ENCODE data around the gene LEMD2.

LEMD2 gene

GRCh38 chr6:33794910-33795623, 6.1 kb upstream of the LEMD2 start:
- DNase-seq (ENCODE audit: low spot score): no peak

DNA sequence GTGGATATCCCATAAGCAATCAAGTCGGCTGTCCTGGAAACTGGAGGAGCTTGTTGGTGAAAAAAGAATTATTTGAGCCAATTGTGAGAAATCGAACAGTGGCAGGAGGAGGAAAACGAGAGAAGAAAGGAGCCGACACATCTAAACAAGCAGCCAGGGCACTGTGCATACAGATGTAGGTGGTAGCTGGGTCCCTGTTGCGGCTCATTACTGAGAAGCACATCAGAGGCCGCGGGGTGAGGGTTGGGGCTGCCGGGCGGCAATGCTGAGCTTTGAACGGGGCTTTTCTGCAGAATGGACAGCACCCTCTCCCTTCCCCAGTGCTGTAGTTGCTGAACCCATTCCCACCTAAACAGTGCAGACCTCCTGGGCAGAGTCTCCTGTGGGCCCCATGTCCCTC, 4.1 kb upstream of the LEMD2 start:
- no peak for DNase-seq (ENCODE audit: low spot score)

DNA sequence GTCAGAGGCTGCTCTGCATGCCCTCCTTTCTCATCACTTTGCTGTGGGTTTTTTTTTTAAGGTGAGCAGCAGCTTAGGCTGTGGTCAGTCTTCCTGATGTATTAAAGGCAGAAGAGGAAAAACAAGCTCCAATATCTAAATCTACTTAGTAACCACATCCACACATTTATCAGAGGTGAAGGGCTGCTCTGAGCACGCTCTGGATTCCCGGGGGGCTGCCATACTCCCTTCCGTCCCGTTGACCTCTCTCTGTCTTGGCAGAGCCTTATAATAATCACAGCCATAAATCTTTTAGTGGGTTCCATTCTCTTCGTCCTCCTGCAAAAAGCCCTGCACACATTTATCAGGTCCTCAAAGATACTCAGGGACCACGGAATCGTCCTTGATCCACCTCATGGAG, 2.7 kb upstream of the LEMD2 start:
- no peak for DNase-seq (ENCODE audit: low spot score)

DNA sequence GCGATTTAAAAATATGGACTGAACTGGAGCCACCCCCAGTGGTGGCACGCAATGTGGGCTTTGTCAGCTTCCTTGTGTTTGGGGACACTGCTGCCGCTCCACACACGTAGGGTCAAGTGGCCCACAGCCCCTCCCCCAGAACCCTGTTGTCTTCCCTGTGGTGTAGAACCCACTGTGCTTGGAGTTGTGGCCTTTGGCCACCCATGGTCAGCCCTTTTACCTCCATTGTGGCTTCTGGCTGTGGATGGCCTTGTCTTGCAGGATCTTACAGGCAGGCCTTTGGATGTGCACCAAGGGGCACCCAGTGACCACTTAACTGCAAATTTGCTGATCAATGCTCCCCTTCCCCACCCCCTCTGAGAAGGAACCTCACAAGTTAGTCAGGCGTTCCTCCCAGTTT, 2.0 kb upstream of the LEMD2 start:
- DNase-seq (ENCODE audit: low spot score): no peak

DNA sequence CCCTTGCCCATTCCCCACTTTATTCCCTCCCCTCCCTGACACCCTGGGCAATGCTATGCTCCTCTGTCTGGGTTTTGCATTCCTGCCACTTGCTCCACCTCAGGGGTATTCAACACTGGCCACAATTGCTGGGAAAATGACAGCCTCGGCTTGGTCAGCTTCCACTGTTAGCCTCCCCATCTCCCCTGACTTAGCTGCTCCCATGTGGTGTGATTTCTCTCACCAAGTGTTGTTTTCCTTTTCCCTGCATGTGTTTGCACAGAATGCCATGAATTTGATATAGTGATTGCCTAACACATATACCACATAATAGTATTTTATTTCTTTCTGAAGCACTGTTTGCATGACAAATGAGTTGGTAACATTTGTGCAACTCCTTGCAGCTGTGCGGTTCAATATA, 1.4 kb upstream of the LEMD2 start:
- DNase-seq (ENCODE audit: low spot score): no peak

DNA sequence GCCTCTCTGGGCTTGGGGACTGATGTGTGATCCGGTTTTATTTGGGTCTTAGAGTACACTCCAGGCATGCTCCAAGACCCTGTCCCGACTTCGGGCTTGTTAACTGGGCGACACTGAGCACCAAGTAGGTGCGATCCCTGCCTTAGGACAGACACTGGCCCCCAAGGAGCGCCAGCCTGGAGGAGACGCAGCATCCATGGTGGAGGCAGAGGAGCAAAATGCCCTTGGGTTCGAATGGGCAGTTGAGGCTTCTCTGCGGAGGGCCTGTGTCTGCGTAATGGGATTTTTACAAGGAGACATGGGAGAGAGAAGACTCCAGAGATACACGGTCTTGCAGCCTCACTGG, 593 bp upstream of the LEMD2 start:
- no peak for DNase-seq (ENCODE audit: low spot score)

DNA sequence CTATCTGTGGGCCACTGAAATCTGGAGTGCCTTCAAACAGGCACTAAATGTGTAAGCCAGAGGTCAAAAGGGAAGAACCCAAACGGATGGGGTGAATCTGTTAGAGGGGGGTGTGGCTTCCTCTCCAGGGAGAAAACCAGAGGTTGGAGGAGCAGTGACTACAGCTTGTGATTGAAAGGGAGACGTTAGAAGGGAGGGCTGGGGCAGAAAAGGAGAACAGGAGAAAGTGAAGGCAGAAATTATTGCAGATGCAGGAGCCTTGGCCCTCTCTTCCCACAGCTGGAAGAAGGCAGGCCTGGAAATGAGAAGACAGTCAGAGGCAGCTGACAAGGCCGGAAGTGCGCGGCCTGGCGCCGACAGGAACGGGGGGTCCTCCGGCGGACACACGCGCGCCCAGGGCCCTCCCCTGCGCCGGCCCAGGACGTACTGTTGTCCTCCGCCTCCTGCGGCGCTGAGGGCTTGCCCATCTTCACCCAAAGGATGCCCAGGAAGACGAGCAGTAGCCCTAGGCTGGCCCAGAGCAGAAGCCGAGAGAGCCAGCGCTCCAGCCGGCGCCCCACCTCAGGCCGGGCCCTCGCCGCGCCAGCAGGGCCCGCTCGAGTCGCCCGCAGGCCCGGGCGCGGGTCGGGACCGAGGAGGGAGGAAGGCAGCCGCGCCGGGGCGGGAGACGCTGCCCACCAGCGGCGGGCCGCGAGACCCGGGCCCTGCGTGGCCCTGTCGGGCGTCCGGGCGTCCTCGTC, 806 bp downstream of the LEMD2 start:
- peak; percentile 71 for DNase-seq (ENCODE audit: low spot score)

GRCh38 chr6:33787346-33787953, 1.5 kb downstream of the LEMD2 start:
- DNase-seq (ENCODE audit: low spot score): no peak

- no peak for DNase-seq (ENCODE audit: low spot score)
Measured at GRCh38 chr6:33786736-33787135, 2.2 kb downstream of the LEMD2 start.

DNA sequence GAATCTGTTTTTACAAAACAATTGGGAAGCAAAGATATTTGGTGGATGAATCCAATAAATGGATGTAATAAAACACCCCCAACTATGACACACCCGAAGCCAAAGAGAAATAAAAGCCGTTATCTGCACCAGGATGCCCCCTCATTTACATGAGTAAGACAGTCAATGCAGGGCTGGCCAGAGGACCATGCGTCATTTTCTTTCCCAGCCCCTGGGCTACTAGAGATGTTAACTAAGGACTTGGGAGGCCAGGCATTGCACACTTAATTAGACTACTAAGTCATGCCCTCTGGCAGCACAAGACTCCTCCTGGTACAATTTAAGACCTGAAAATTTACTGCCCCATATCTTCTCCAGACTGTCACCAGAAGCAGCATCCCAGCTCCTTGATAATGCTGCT, 3.2 kb downstream of the LEMD2 start:
- DNase-seq (ENCODE audit: low spot score): no peak

DNA sequence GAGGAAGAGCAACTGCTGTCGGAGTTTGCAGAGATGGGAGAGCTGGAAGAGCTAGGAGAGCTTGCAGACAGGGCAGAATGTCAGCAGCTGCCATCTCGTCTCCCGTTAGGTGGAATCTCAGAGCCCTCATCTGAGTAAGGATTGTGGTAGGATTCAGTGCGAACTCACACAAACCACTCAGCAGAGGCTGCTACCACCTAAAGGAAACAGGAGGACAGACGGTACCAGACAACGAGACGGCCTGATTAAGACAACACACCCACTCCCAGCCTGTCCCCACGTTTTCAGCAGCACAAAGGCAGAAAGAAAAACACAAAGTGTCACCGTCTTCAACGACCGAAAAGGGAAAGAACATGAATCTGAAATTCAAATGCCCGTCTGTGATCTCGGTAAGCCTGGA, 4.1 kb downstream of the LEMD2 start:
- no peak for DNase-seq (ENCODE audit: low spot score)

DNA sequence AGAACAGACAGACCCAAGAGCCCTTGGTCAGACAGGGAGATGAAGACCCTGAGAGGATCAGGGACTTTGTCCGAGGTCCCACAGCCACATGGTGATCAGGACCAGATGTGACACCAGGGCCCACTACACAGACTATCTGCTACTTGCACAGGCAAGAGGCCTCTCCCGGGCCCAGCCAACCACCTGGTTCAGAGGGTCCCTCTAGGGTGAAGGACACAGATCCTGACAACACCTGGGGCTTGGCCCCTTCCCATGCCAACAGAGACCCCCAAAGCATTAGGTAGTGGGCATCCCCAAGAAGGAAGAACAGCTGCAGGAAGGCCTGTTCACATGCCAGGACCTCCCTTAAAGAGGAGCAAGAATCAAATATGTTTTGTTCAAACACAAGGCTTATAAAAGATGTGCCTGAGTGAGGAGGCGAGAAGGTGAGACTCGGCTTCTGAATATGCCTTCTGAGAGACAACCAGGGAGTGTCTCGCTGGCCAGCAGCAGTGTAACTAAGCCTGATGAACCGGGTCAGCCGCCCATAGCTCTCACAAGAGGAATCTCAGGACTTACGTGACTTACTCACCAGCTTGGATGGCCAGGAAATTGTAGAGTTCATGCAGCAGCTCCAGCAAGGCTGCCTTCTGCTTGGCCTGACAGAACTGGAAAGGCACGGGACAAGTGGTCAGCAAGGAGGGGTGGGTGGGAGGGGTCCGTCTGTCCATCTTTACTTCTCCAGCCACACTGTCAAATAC, 5.0 kb downstream of the LEMD2 start:
- DNase-seq (ENCODE audit: low spot score): no peak

DNA sequence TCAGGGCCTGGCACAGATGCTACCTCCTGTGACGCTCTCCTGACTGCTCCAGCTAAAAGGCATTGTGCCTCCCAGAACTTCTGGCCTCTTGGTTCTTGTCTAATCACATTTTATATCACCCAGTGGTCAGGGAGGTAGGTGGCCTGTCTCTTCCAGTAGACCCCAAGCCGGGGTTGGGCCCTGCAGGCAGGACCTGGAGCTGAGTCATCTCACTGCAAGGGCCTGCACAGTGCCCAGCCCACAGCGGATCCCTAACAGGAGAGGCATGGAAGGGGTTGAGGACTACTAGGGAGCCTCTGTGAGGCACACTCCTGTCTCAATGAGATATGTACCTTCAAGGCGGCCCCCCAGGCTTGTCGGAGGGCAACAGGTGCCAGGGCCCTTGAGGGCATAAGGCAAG, 6.4 kb downstream of the LEMD2 start:
- no peak for DNase-seq (ENCODE audit: low spot score)

GRCh38 chr6:33781131-33781975, 7.6 kb downstream of the LEMD2 start:
- no peak for DNase-seq (ENCODE audit: low spot score)

DNA sequence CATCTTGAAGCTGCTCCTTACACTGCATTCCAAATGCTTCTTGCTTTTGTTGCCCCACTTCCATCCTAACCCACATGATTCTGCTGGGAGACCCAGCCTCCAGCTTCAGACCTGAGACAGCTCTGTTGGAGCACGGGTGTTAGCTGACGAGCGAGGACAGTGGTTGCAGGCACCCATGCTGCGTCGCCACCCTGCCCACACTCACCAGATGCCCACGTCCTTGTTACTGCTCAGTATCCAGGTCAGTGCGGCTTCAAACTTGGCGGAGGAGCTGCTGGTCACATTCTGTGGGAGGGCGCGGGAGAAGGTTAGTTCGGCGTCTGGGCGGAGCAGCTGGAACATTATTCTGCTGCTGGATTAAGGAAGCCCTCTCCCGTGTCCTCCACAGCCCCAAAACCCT, 9.0 kb downstream of the LEMD2 start:
- DNase-seq (ENCODE audit: low spot score): no peak

DNA sequence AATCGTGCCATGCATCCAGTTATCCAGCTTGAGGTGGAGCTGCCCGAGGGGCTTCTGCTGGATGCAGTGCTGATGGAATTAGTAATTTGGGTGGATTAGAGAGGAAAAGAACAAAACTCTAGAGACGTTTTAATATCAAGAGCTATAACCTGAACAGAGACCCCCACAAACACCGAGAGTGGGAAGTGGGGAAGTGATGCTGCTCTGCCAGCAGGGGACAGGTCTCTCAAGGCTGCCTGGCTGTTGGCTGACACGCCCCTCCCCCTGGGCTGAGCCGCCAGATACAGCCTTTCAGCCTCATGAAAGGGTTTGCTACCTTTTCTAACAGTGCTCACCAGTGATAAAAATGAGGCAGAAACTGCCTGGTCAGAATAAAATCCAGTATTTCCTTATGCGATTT, 9.6 kb downstream of the LEMD2 start:
- no peak for DNase-seq (ENCODE audit: low spot score)

GRCh38 chr6:33778444-33779121, 10.3 kb downstream of the LEMD2 start:
- no peak for DNase-seq (ENCODE audit: low spot score)

DNA sequence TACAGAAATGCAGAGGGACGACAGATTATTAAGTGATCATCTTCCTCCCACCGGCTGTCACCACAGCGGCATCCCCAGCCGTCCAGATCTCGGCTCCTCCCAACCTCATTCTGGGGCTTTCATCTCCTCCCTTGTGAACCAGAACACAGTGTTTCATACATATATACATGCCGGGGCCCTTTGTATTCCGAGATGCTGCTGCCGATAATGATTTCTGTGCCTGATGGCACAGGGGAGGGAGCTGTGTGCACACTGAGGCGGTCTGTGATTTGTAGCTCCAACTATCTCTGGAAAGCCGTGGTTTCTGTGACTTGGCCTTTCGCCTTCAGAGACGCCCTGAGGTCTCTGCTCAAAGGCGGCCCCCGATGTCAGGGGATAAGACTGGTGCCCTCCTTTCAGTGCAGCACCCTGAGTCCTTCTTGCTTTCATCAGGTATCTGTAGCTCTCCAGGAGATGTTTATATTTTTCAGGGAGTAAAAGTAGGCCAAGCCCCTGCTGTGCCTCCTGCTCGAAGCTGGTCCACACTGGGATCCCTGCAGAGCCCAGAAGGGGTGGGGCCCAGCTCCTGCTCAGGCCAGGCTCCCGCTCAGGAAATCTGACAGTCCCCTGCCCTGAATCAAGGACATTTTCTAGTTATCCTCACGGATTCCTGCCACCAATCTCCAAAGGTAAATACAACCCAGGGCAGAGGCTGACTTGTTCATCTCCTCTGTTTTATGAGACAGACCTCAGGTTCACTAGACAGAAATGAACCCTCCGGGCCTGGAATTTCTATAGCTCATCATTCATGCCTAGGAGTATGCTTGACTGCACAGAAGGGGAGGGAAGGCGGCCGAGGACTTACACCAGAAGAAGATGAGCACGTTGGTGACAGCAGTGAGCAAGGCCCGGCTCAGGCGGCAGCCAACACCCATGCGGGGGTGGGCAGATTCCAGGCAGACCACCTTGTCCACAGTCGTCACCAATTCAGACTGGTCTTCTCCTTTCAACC, 11.2 kb downstream of the LEMD2 start:
- DNase-seq (ENCODE audit: low spot score): no peak

- DNase-seq (ENCODE audit: low spot score): no peak
Measured at GRCh38 chr6:33776764-33777163, 12.2 kb downstream of the LEMD2 start.

- no peak for DNase-seq (ENCODE audit: low spot score)
Measured at GRCh38 chr6:33776186-33776585, 12.7 kb downstream of the LEMD2 start.
